ENCODE results near the gene STX17. TPM values are rescaled to one million over a fixed set of nuclear protein-coding genes. Genes with fewer than 3 reads are reported as not detected.
A peak's percentile ranks its signal among the peaks of the same experiment; 100 is the strongest.

The STX17 gene
- total RNA-seq (2021; ENCODE audit: unreplicated experiment): 24.6 TPM
- polyA plus RNA-seq (2012): 5.7 and 7.8 TPM in 2 replicates
- Bru-seq, nascent RNA: percentile 81 among the genes with signal in this experiment
- percentile 76 among the genes with signal in this experiment for BruChase-seq, experiment 1, labeled RNA remaining after a 6-hour chase
- BruChase-seq, experiment 2, labeled RNA remaining after a 2-hour chase: percentile 82 among the genes with signal in this experiment
- long read RNA-seq, transcript STX17-201 (8 exons, 2,713 nt): major isoform, 12 of 26 reads
- long read RNA-seq, partial matches to known transcripts: 3 of 26 reads
- long read RNA-seq, other reads (novel, unspliced or antisense): 9 of 26 reads

DNA sequence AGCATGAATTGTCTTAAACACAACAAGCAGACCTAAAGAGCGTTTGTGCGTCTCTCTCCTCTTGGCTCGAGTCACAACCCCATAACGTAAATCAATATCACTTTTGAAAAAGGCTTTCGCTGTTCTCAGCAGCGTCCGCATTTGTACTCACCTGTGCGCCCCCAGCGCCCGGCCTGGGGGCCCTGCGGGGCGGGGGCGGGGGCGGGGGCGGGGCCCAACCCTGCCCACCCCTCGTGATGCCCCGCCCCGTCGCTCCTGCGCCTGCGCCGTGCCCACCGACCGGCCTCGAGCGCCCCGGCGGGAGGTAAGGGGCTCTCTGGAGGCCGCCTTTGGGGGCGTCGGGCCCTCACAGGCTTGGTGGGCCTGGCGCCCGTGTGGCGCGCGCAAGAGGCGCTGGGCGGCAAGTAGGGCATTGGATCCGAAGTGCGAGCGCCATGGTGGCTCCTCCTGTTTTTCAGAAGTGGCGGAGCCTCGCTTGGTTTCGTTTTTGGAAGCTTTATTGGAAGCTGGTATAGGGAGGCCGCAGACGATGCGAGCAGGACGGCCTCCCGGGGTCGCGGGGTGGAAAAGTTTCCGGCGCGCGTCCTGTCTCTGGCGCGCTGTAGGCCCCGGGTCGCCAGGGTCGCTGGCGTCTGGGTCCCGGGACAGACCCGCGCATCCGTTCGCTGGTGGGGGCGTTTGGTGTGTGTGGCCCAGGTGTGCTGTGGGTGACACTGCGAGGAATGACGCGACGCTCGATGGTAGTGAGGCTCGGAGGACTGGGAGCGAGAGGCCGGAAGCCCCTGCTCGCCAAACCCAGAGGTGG is at the start of gene STX17:
TSS of gene STX17 (plus strand) at position 252 of the 805 bp plus-strand sequence. CDS start 8,586 bp downstream, outside the sequence.
- peak within 1 kb of the TSS; percentile 68 to 82 for H3K4me3 ChIP-seq (replicated peaks in 1 of 2; ENCODE audit: low read depth in 1 of 2, low read length in 2 of 2)
- peak within 1 kb of the TSS; percentile 79 for H3K27ac ChIP-seq (ENCODE audit: low read depth, low read length)
- peak within 1 kb of the TSS; percentile 76 for H3K4me2 ChIP-seq (ENCODE audit: low read length)
- H3K9ac ChIP-seq (ENCODE audit: low read length): peak within 1 kb of the TSS; percentile 88
- intact Hi-C loops (cut with micrococcal nuclease): loop anchor here (2.0 to 5.0 kb wide), 2 partner anchors 86 to 691 kb away; partner anchors contain the start of gene NR4A3
- peaks cover 23% of the 10 kb centered on the region for H3K79me2 ChIP-seq (ENCODE audit: insufficient read depth, low read length)
- peak within 1 kb of the TSS; percentile 96 for H2AFZ ChIP-seq (ENCODE audit: low read depth, low read length, poor library complexity, severe bottlenecking)
- DNase-seq (ENCODE audit: low read depth, low spot score) (peak; percentile 54), ATAC-seq (peak; percentile 85)
- ChIA-PET POLR2A (no interaction called here), RAD21 (ENCODE audit: low non-redundant PET in 1 of 2, low total read pairs in 2 of 2, uncharacterized antibody in 2 of 2, unreplicated experiment in 2 of 2) (no interaction called here), CTCF (no interaction called here)
- H3K4me1 ChIP-seq (ENCODE audit: control insufficient read depth in 1 of 2, insufficient read depth in 2 of 2, low read length in 2 of 2): peaks cover 3 to 16% of the 10 kb centered on the region in 2 experiments; a peak in 3 of 4 replicates
- H3K9me3 ChIP-seq (ENCODE audit: control insufficient read depth in 1 of 2, insufficient read depth in 1 of 2, low read depth in 1 of 2, low read length in 2 of 2): no peaks in the 10 kb centered on the region
- TSS peak; percentile 52 for BruUV-seq (replicated peaks)
- no peaks in the 10 kb centered on the region for H3K36me3 ChIP-seq (ENCODE audit: control insufficient read depth in 1 of 2, insufficient read depth in 2 of 2, low read length in 2 of 2)
- no peaks in the 10 kb centered on the region for H3K27me3 ChIP-seq (ENCODE audit: insufficient read depth, low read length)
- H4K20me1 ChIP-seq (ENCODE audit: insufficient read depth): no peaks in the 10 kb centered on the region
- no peaks in the 10 kb centered on the region for H3K9me2 ChIP-seq (ENCODE audit: insufficient read depth)
- TF ChIP-seq JUND (IDR thresholded peaks at IDR 0.05) (no peak), EZH2phosphoT487 (IDR thresholded peaks at IDR 0.05; ENCODE audit: borderline replicate concordance) (no peak), CBX3 (IDR thresholded peaks at IDR 0.05; ENCODE audit: low read depth) (no peak), POLR2AphosphoS5 (IDR thresholded peaks at IDR 0.05; ENCODE audit: low read depth, low read length) (peak; percentile 92), ZNF274 (IDR thresholded peaks at IDR 0.05; ENCODE audit: low read depth, low read length) (no peak), EGR1 (IDR thresholded peaks at IDR 0.05; ENCODE audit: low read depth) (peak; percentile 53; the same call in 1 of the 2 replicates), SRF (IDR thresholded peaks at IDR 0.05; ENCODE audit: low read depth) (no peak), CEBPB (IDR thresholded peaks at IDR 0.05; ENCODE audit: low read depth) (no peak), RAD21 (IDR thresholded peaks at IDR 0.05; ENCODE audit: low read depth) (no peak), FOSL1 (IDR thresholded peaks at IDR 0.05; ENCODE audit: low read depth) (no peak), EZH2 (IDR thresholded peaks at IDR 0.05) (no peak), TCF7L2 (IDR thresholded peaks at IDR 0.05; ENCODE audit: borderline replicate concordance, extremely low read depth, insufficient read depth, insufficient read length) (no peak), SP1 (IDR thresholded peaks at IDR 0.05; ENCODE audit: low read depth) (no peak), POLR2A (IDR thresholded peaks at IDR 0.05; ENCODE audit: borderline replicate concordance, extremely low read depth, insufficient read depth, insufficient read length) (peak; percentile 70), YY1 (IDR thresholded peaks at IDR 0.05; ENCODE audit: extremely low read depth, insufficient replicate concordance, low read depth, low read length) (peak; percentile 19), ZFX (IDR thresholded peaks at IDR 0.05) (peak; percentile 95), ELF1 (IDR thresholded peaks at IDR 0.05; ENCODE audit: borderline replicate concordance, low read depth) (no peak)
- TF ChIP-seq, protein P1, sequence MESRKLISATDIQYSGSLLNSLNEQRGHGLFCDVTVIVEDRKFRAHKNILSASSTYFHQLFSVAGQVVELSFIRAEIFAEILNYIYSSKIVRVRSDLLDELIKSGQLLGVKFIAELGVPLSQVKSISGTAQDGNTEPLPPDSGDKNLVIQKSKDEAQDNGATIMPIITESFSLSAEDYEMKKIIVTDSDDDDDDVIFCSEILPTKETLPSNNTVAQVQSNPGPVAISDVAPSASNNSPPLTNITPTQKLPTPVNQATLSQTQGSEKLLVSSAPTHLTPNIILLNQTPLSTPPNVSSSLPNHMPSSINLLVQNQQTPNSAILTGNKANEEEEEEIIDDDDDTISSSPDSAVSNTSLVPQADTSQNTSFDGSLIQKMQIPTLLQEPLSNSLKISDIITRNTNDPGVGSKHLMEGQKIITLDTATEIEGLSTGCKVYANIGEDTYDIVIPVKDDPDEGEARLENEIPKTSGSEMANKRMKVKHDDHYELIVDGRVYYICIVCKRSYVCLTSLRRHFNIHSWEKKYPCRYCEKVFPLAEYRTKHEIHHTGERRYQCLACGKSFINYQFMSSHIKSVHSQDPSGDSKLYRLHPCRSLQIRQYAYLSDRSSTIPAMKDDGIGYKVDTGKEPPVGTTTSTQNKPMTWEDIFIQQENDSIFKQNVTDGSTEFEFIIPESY (IDR thresholded peaks at IDR 0.05; ENCODE audit: extremely low read depth, insufficient replicate concordance, low read length): no peak
- TF ChIP-seq, protein P2, sequence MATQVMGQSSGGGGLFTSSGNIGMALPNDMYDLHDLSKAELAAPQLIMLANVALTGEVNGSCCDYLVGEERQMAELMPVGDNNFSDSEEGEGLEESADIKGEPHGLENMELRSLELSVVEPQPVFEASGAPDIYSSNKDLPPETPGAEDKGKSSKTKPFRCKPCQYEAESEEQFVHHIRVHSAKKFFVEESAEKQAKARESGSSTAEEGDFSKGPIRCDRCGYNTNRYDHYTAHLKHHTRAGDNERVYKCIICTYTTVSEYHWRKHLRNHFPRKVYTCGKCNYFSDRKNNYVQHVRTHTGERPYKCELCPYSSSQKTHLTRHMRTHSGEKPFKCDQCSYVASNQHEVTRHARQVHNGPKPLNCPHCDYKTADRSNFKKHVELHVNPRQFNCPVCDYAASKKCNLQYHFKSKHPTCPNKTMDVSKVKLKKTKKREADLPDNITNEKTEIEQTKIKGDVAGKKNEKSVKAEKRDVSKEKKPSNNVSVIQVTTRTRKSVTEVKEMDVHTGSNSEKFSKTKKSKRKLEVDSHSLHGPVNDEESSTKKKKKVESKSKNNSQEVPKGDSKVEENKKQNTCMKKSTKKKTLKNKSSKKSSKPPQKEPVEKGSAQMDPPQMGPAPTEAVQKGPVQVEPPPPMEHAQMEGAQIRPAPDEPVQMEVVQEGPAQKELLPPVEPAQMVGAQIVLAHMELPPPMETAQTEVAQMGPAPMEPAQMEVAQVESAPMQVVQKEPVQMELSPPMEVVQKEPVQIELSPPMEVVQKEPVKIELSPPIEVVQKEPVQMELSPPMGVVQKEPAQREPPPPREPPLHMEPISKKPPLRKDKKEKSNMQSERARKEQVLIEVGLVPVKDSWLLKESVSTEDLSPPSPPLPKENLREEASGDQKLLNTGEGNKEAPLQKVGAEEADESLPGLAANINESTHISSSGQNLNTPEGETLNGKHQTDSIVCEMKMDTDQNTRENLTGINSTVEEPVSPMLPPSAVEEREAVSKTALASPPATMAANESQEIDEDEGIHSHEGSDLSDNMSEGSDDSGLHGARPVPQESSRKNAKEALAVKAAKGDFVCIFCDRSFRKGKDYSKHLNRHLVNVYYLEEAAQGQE (IDR thresholded peaks at IDR 0.05; ENCODE audit: low read depth): no peak
- TF ChIP-seq, protein P3, sequence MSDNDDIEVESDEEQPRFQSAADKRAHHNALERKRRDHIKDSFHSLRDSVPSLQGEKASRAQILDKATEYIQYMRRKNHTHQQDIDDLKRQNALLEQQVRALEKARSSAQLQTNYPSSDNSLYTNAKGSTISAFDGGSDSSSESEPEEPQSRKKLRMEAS (IDR thresholded peaks at IDR 0.05): 0 out of 2 replicates have a peak, but pooled peaks have one; percentile 62
- TF ChIP-seq, protein P4, sequence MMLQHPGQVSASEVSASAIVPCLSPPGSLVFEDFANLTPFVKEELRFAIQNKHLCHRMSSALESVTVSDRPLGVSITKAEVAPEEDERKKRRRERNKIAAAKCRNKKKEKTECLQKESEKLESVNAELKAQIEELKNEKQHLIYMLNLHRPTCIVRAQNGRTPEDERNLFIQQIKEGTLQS (IDR thresholded peaks at IDR 0.05): no peak
